Neural progenitor cell (in vitro differentiated cells): ENCODE results near the gene CDK5. TPM values are rescaled to one million over a fixed set of nuclear protein-coding genes. Genes with fewer than 3 reads are reported as not detected.

ENCODE experiments used
- DNase-seq: peaks from one replicate; pipeline ENCODE4 v3.0.0-alpha.2; 2016; ENCODE audit warnings: low spot score
- H2AFZ ChIP-seq: fragments of 200-600 bp; sonication (generic); replicated peaks from 2 replicates; pipeline ENCODE4 v1.6.1; 2016; ENCODE audit warnings: antibody characterized with exemption
- H3F3A ChIP-seq: fragments of 200-600 bp; sonication (generic); 2 replicates; pipeline ENCODE4 v1.6.1; 2016; ENCODE audit warnings: antibody characterized with exemption, low read depth
- H3K27ac ChIP-seq: fragments of 200-600 bp; sonication (generic); 2 replicates; pipeline ENCODE4 v1.5.1; 2016; ENCODE audit warnings: mild to moderate bottlenecking
- H3K27me3 ChIP-seq: fragments of 200-600 bp; sonication (generic); 2 replicates; pipeline ENCODE4 v1.6.1; 2016; ENCODE audit warnings: mild to moderate bottlenecking, moderate library complexity
- H3K36me3 ChIP-seq: fragments of 200-600 bp; sonication (generic); 2 replicates; pipeline ENCODE4 v1.5.1; 2016
- H3K4me1 ChIP-seq: fragments of 200-600 bp; sonication (generic); 2 replicates; pipeline ENCODE4 v1.6.1; 2016; ENCODE audit warnings: mixed run types
- H3K4me2 ChIP-seq: fragments of 200-600 bp; sonication (generic); 2 replicates; pipeline ENCODE4 v1.6.1; 2016
- H3K4me3 ChIP-seq: fragments of 200-600 bp; sonication (generic); 2 replicates; pipeline ENCODE4 v1.5.1; 2016
- H3K79me2 ChIP-seq: fragments of 200-600 bp; sonication (generic); 2 replicates; pipeline ENCODE4 v1.6.1; 2016; ENCODE audit warnings: low read depth
- H3K9ac ChIP-seq: fragments of 200-600 bp; sonication (generic); 2 replicates; pipeline ENCODE4 v1.6.1; 2016
- H3K9me3 ChIP-seq: fragments of 200-600 bp; sonication (generic); 2 replicates; pipeline ENCODE4 v1.5.1; 2016; ENCODE audit warnings: low read depth
- H4K20me1 ChIP-seq: fragments of 200-600 bp; sonication (generic); 2 replicates; pipeline ENCODE4 v1.6.1; 2016; ENCODE audit warnings: low read depth
- H3K27ac Mint-ChIP-seq: 3 replicates; pipeline ENCODE4 v1.8.0; 2021; ENCODE audit warnings: mixed read lengths
- H3K27me3 Mint-ChIP-seq: 2 replicates; pipeline ENCODE4 v1.8.0; 2022; ENCODE audit warnings: low read depth, mild to moderate bottlenecking, inconsistent platforms, moderate library complexity, mixed read lengths; ENCODE audit not compliant: insufficient read depth
- H3K36me3 Mint-ChIP-seq: 3 replicates; pipeline ENCODE4 v1.8.0; 2021; ENCODE audit warnings: mixed read lengths
- H3K4me1 Mint-ChIP-seq: 3 replicates; pipeline ENCODE4 v1.8.0; 2021; ENCODE audit warnings: mixed read lengths
- H3K4me3 Mint-ChIP-seq: 3 replicates; pipeline ENCODE4 v1.8.0; 2021; ENCODE audit warnings: mild to moderate bottlenecking, moderate library complexity, mixed read lengths
- H3K9me3 Mint-ChIP-seq: 3 replicates; pipeline ENCODE4 v1.8.0; 2020; ENCODE audit warnings: mixed read lengths
- CTCF ChIP-seq: fragments of 200-600 bp; sonication (generic); IDR thresholded peaks from 2 replicates; pipeline ENCODE4 v1.5.1; 2017; ENCODE audit warnings: antibody characterized with exemption, mild to moderate bottlenecking
- EZH2 ChIP-seq: fragments of 200-600 bp; sonication (generic); IDR thresholded peaks from 2 replicates; pipeline ENCODE4 v1.6.1; 2017; ENCODE audit warnings: antibody characterized with exemption, mild to moderate bottlenecking, moderate library complexity
- EZH2phosphoT487 ChIP-seq: fragments of 200-600 bp; sonication (generic); IDR thresholded peaks from 2 replicates; pipeline ENCODE4 v1.6.1; 2017; ENCODE audit warnings: antibody characterized with exemption
- total RNA-seq: library from RNA; depleted of rRNA; stranded (reverse); fragments of >200 nt; gene quantifications from 2 replicates; pipeline ENCODE4 v1.2.3, GENCODE V29; 2015; ENCODE audit warnings: low replicate concordance

Gene CDK5
- total RNA-seq, 1 donor from 2014 or later: 8.1 TPM

DNA sequence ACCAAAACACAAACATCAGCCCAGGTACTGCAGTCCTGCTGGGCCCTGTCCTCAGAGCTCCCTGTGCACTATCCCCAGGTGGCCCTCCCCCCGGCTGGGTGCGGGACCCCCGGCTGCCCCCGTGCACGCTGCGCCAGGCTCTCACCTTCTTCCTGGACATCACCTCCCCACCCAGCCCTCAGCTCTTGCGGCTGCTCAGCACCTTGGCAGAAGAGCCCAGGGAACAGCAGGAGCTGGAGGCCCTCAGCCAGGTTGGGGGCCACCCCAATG lies 47.7 kb downstream of the CDK5 start:
- DNase-seq: no peak
- peaks cover 17% of the 10 kb centered on the region for H3K27me3 ChIP-seq
- H3F3A ChIP-seq: peaks cover 35% of the 10 kb centered on the region
- no peak overlapping the region for H3K27ac ChIP-seq
- H3K79me2 ChIP-seq: no peaks in the 10 kb centered on the region
- peaks cover 50% of the 10 kb centered on the region for H3K4me1 Mint-ChIP-seq
- peaks cover 1% of the 10 kb centered on the region for H3K9me3 Mint-ChIP-seq
- H3K4me1 ChIP-seq: peaks cover 42% of the 10 kb centered on the region
- no peak for TF ChIP-seq EZH2
- no peak for TF ChIP-seq CTCF
- no peak for TF ChIP-seq EZH2phosphoT487
- peak overlapping the region; percentile 23 for H3K4me3 ChIP-seq
- H2AFZ ChIP-seq: peak overlapping the region; percentile 59
- H3K4me2 ChIP-seq: peak overlapping the region; percentile 76
- no peak overlapping the region for H3K9ac ChIP-seq
- H3K36me3 ChIP-seq: no peaks in the 10 kb centered on the region
- no peak overlapping the region for H3K27ac Mint-ChIP-seq
- no peaks in the 10 kb centered on the region for H3K9me3 ChIP-seq
- H3K4me3 Mint-ChIP-seq: no peak overlapping the region
- H3K27me3 Mint-ChIP-seq: peaks cover 13% of the 10 kb centered on the region
- peaks cover 4% of the 10 kb centered on the region for H3K36me3 Mint-ChIP-seq
- no peaks in the 10 kb centered on the region for H4K20me1 ChIP-seq

DNA sequence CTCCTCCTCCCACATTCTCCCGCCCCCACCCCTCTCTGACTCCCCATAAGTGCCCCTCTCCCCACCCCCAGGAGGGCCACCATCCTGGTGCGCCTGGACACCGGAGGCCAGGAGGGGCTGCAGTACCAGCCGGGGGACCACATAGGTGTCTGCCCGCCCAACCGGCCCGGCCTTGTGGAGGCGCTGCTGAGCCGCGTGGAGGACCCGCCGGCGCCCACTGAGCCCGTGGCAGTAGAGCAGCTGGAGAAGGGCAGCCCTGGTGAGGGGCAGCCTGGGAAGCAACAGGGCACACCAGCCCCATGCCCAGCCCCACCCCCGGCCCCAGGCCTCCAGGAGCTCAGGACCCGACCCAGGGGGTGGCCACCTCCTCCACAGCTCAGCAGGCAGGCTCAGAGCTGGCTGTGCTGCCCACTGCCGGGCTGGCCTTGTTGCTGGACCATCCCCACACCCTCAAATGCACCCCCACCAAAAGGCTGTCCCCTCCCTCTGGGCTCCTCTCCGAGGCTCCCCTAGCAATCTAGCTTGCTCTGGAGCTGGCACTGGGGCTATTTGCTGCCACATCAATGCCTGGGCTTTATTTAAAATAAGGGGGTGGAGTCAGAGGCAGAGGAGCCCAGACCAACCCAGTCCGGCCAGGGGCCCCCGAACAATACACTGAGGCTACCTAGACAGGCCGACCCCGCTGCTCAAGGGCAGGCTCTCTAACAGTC lies 48.2 kb downstream of the CDK5 start:
- H3K9me3 Mint-ChIP-seq: peaks cover 1% of the 10 kb centered on the region
- no peak overlapping the region for H3K4me3 Mint-ChIP-seq
- peaks cover 49% of the 10 kb centered on the region for H3K4me1 Mint-ChIP-seq
- H3F3A ChIP-seq: peaks cover 35% of the 10 kb centered on the region
- no peak overlapping the region for H3K27ac Mint-ChIP-seq
- no peaks in the 10 kb centered on the region for H4K20me1 ChIP-seq
- peaks cover 42% of the 10 kb centered on the region for H3K4me1 ChIP-seq
- H3K9me3 ChIP-seq: no peaks in the 10 kb centered on the region
- no peak overlapping the region for H3K4me3 ChIP-seq
- no peaks in the 10 kb centered on the region for H3K36me3 ChIP-seq
- H3K27me3 Mint-ChIP-seq: peaks cover 13% of the 10 kb centered on the region
- no peak overlapping the region for H3K27ac ChIP-seq
- H3K4me2 ChIP-seq: peak overlapping the region; percentile 76
- no peak overlapping the region for H2AFZ ChIP-seq
- no peak for DNase-seq
- no peaks in the 10 kb centered on the region for H3K79me2 ChIP-seq
- H3K36me3 Mint-ChIP-seq: peaks cover 4% of the 10 kb centered on the region
- TF ChIP-seq EZH2 (no peak), CTCF (peak; percentile 12), EZH2phosphoT487 (no peak)
- H3K27me3 ChIP-seq: peaks cover 17% of the 10 kb centered on the region
- H3K9ac ChIP-seq: no peak overlapping the region

DNA sequence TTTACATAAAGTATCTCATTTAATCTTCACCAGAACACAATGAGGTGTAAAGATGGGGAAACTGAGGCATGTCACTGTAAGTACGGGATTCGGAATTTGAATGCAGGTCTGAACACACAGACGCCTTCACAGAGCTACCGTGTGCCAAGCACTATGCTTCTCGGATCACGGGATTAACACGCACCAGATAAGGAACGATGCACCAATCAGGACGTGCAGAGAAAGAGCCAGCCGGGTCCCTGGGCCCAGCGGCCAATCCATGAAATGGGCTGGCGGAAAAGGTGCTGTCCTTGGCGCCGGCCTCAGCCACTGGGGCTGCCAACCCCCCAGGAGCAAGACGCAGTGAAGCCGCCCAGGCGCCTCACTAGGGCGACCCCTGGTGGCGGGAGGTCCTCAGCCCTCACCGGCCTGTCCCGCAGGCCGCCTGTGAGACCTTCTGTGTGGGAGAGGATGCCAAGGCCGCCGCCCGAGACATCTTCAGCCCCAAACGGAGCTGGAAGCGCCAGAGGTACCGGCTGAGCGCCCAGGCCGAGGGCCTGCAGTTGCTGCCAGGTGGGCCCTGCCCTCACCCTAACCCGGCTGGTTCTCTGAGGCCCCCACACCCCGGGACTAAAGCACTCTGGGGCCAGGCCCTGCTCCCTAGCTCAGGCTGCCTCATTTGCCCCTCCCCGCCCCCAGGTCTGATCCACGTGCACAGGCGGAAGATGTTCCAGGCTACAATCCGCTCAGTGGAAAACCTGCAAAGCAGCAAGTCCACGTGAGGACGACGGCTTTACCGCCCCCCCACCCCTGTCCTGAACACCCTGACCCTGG lies 49.0 kb downstream of the CDK5 start:
- no peaks in the 10 kb centered on the region for H3K36me3 ChIP-seq
- H3K4me2 ChIP-seq: peak overlapping the region; percentile 54
- Mint-ChIP-seq H3K9me3 (peaks cover 1% of the 10 kb centered on the region), H3K27ac (peak overlapping the region; percentile 70), H3K4me1 (peaks cover 45% of the 10 kb centered on the region), H3K4me3 (peak overlapping the region; percentile 68), H3K27me3 (peaks cover 13% of the 10 kb centered on the region), H3K36me3 (peaks cover 4% of the 10 kb centered on the region)
- H4K20me1 ChIP-seq: no peaks in the 10 kb centered on the region
- no peaks in the 10 kb centered on the region for H3K9me3 ChIP-seq
- DNase-seq: peak; percentile 77
- no peak for TF ChIP-seq EZH2
- peak; percentile 83 for TF ChIP-seq CTCF
- H2AFZ ChIP-seq: peak overlapping the region; percentile 48
- H3K4me1 ChIP-seq: peaks cover 42% of the 10 kb centered on the region
- no peaks in the 10 kb centered on the region for H3K79me2 ChIP-seq
- peaks cover 35% of the 10 kb centered on the region for H3F3A ChIP-seq
- H3K27ac ChIP-seq: no peak overlapping the region
- no peak overlapping the region for H3K9ac ChIP-seq
- peak overlapping the region; percentile 32 for H3K4me3 ChIP-seq
- peaks cover 13% of the 10 kb centered on the region for H3K27me3 ChIP-seq
